ENCODE measurements around the gene TNIK. TPM values are rescaled to one million over a fixed set of nuclear protein-coding genes. Genes with fewer than 3 reads are reported as not detected.

Gene TNIK
- total and polyA plus RNA-seq, 2 of the 4 experiments (the other 2 are of a cell fraction): 3.4 to 6.3 TPM

DNA sequence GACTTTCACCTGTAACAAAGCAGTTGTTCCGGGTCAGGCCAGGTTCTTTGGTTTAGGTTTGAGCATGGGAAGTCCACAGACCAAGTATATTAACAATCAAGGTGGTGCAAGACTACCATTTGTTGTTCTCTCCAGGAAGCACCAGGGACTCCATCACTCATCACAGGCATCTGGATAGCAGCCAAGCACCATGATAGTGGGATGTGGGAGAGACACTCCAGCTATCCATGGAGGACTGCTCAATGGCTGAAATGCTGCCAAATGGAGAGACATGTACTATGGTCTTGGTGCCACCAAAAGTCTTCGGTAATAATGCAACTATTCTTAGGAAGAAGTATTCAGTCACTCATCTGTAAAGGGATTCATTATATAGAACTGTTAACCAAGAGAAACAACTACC, 143.0 kb downstream of the TNIK start:
- intact Hi-C loops (cut with micrococcal nuclease) (no loop called here), dilution Hi-C loops (cut with HindIII; ENCODE audit: low sequenced_read_pairs, unreplicated experiment) (no loop called here), in situ Hi-C loops (cut with MboI; ENCODE audit: low sequenced_read_pairs) (no loop called here)
- TF ChIP-seq FOS (IDR thresholded peaks at IDR 0.05; ENCODE audit: low read depth, low read length) (no peak), RFX5 (IDR thresholded peaks at IDR 0.05; ENCODE audit: low read depth, low read length) (no peak), RCOR1 (IDR thresholded peaks at IDR 0.05; ENCODE audit: insufficient replicate concordance, low read length) (no peak), CEBPB (IDR thresholded peaks at IDR 0.05; ENCODE audit: low read depth, low read length) (no peak), SMC3 (IDR thresholded peaks at IDR 0.05; ENCODE audit: low read depth, low read length) (no peak), RAD21 (IDR thresholded peaks at IDR 0.05; ENCODE audit: low read length) (no peak), ELK1 (IDR thresholded peaks at IDR 0.05; ENCODE audit: borderline replicate concordance, low read depth, low read length) (no peak), MXI1 (IDR thresholded peaks at IDR 0.05; ENCODE audit: borderline replicate concordance, low read depth, low read length) (no peak), NFE2L2 (IDR thresholded peaks at IDR 0.05; ENCODE audit: low read depth, low read length) (no peak), BHLHE40 (IDR thresholded peaks at IDR 0.05; ENCODE audit: low read depth, low read length) (no peak), MAFK (IDR thresholded peaks at IDR 0.05; ENCODE audit: low read depth, low read length) (no peak), CHD1 (IDR thresholded peaks at IDR 0.05; ENCODE audit: low read depth, low read length) (no peak), POLR2A (IDR thresholded peaks at IDR 0.05; ENCODE audit: low read depth, low read length) (no peak), CTCF (conservative IDR thresholded peaks at IDR 0.05; ENCODE audit: low read depth, low read length) (no peak), MAZ (IDR thresholded peaks at IDR 0.05; ENCODE audit: borderline replicate concordance, low read depth, low read length) (no peak)
- TF ChIP-seq, protein P1, sequence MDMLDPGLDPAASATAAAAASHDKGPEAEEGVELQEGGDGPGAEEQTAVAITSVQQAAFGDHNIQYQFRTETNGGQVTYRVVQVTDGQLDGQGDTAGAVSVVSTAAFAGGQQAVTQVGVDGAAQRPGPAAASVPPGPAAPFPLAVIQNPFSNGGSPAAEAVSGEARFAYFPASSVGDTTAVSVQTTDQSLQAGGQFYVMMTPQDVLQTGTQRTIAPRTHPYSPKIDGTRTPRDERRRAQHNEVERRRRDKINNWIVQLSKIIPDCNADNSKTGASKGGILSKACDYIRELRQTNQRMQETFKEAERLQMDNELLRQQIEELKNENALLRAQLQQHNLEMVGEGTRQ (IDR thresholded peaks at IDR 0.05; ENCODE audit: low read depth, low read length): no peak
- Histone ChIP-seq H3K79me1 (ENCODE audit: low read depth in 1 of 2, low read length in 2 of 2) (peaks cover 3 to 4% of the 10 kb centered on the region in 2 experiments; a peak in 2 of 4 replicates), H3K27ac (ENCODE audit: insufficient read depth, low read length) (no peak overlapping the region), H3K14ac (replicated peaks; ENCODE audit: low read depth, low read length) (no peak overlapping the region; the same call in 1 of the 2 replicates), H3K23ac (ENCODE audit: low read depth, low read length) (no peak overlapping the region), H2BK120ac (ENCODE audit: low read depth, low read length) (no peak overlapping the region), H2BK5ac (ENCODE audit: low read depth, low read length, poor library complexity, severe bottlenecking) (no peak overlapping the region), H3K9ac (ENCODE audit: low read depth, low read length) (no peak overlapping the region), H3K56ac (ENCODE audit: extremely low read depth, insufficient read depth, low read length) (no peak overlapping the region), H3K4me3 (ENCODE audit: insufficient read depth, low read depth, low read length) (no peak overlapping the region), H2AK9ac (replicated peaks; ENCODE audit: low read depth, low read length, poor library complexity) (no peak overlapping the region), H2BK20ac (ENCODE audit: low read depth, low read length) (no peak overlapping the region), H3K4me1 (ENCODE audit: control insufficient read depth, insufficient read depth, low read length) (no peaks in the 10 kb centered on the region), H3K4me2 (ENCODE audit: low read depth, low read length) (no peak overlapping the region), H3K27me3 (ENCODE audit: control insufficient read depth, insufficient read depth, low read length) (no peaks in the 10 kb centered on the region), H4K5ac (ENCODE audit: low read depth, low read length) (no peak overlapping the region), H3K4ac (ENCODE audit: low read depth, low read length) (no peak overlapping the region), H3K9me1 (ENCODE audit: insufficient read depth, low read length) (no peaks in the 10 kb centered on the region), H3K18ac (ENCODE audit: low read depth, low read length) (no peak overlapping the region), H4K20me1 (ENCODE audit: insufficient read depth, low read length) (no peaks in the 10 kb centered on the region; the same call in 1 of the 2 replicates), H3K9me3 (ENCODE audit: control insufficient read depth, insufficient read depth, low read length) (no peaks in the 10 kb centered on the region), H3K36me3 (ENCODE audit: control insufficient read depth, insufficient read depth, low read length) (no peaks in the 10 kb centered on the region), H2AK5ac (ENCODE audit: low read depth, low read length) (no peak overlapping the region; the same call in 1 of the 2 replicates), H4K8ac (ENCODE audit: low read depth in 2 of 2, low read length in 2 of 2) (no peak overlapping the region), H4K91ac (ENCODE audit: insufficient read depth, low read depth, low read length) (no peak overlapping the region), H2AFZ (replicated peaks; ENCODE audit: low read length, poor library complexity) (no peak overlapping the region), H2BK15ac (ENCODE audit: low read depth, low read length) (no peak overlapping the region)
- ChIA-PET POLR2A (ENCODE audit: unreplicated experiment) (no interaction called here), CTCF (no interaction called here)
- BruUV-seq (replicated peaks): no TSS peak
- no CpG with 5 or more reads among the region's 2 CpGs for WGBS, 2 experiments (ENCODE audit: extremely low coverage in 2 of 2, insufficient read length in 1 of 2)
- ATAC-seq (ENCODE audit: low read depth): no peak
- DNase-seq: no peak

Data from IMR-90 (cell line).